Choroid plexus epithelial cell (primary cell): ENCODE measurements around the gene RHOD.

ENCODE experiments used
- DNase-seq: peaks from one replicate; pipeline ENCODE4 v3.0.0-alpha.2; 2010; ENCODE audit warnings: low read depth
- H3K4me3 ChIP-seq: 2 replicates; pipeline ENCODE4 v1.5.1; 2011; ENCODE audit warnings: low read depth, mild to moderate bottlenecking, control low read depth, low read length, moderate library complexity
- TF ChIP-seq, protein P1 (sequence below): conservative IDR thresholded peaks from 2 replicates; pipeline ENCODE4 v1.5.1; 2011; ENCODE audit warnings: low read depth, mild to moderate bottlenecking, control low read depth, inconsistent platforms, low read length, moderate library complexity

RHOD gene

DNA sequence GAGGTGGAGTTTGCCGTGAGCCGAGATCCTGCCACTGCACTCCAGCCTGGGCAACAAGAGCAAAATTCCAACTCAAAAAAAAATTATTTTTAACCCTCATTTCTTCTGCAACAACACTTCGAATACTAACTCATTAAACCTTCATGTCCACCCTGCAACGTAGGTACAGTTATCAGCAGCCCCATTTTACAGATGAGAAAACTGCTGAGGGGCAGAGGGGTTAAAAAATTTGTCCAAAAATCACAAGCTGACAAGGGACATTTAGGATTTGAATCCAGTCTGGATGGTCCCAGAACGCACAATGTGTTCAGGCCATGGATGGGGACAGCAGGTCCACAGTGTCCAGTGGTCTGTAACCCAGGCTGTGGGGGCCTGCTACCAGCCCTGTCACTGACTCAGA is 29.0 kb downstream of the RHOD start:
- H3K4me3 ChIP-seq: no peak overlapping the region
- no peak for DNase-seq

DNA sequence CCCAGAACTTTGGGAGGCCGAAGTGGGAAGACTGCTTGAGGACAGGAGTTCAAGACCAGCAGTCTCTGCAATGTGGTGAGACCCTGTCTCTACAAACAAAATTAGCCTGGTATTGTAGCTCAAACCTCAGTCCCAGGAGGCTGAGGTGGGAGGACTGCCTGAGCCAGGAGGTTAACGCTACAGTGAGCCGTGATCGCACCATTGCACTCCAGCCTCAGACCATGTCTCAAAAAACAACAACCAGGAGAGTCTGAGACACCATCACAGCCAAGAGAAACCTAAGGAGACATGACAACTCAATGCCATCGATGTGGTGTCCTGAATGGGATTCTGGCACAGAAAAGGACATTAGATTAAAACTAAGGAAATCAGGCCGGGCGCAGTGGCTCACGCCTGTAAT is 34.1 kb downstream of the RHOD start:
- TF ChIP-seq, protein P1, sequence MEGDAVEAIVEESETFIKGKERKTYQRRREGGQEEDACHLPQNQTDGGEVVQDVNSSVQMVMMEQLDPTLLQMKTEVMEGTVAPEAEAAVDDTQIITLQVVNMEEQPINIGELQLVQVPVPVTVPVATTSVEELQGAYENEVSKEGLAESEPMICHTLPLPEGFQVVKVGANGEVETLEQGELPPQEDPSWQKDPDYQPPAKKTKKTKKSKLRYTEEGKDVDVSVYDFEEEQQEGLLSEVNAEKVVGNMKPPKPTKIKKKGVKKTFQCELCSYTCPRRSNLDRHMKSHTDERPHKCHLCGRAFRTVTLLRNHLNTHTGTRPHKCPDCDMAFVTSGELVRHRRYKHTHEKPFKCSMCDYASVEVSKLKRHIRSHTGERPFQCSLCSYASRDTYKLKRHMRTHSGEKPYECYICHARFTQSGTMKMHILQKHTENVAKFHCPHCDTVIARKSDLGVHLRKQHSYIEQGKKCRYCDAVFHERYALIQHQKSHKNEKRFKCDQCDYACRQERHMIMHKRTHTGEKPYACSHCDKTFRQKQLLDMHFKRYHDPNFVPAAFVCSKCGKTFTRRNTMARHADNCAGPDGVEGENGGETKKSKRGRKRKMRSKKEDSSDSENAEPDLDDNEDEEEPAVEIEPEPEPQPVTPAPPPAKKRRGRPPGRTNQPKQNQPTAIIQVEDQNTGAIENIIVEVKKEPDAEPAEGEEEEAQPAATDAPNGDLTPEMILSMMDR: no peak
- no peak overlapping the region for H3K4me3 ChIP-seq
- DNase-seq: no peak

More for the DNA sequence above, 29.0 kb downstream of the RHOD start:
- TF ChIP-seq, protein P1: no peak

DNA sequence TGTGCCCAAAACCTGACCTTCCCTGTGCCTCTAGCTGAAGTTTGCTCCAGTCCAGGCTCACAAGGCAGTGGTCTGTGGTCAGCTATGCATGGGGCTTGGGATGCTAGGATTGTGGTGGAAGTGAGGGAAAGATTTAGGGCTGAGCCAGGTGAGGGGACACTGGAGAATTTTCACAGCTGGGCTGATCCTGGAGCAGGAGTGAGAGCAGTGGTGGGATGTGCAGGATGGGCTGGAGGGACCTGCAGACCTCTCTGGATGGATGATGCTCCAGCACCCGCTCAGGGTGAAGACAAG is 38.5 kb downstream of the RHOD start:
- no peak overlapping the region for H3K4me3 ChIP-seq
- no peak for DNase-seq
- TF ChIP-seq, protein P1: no peak

DNA sequence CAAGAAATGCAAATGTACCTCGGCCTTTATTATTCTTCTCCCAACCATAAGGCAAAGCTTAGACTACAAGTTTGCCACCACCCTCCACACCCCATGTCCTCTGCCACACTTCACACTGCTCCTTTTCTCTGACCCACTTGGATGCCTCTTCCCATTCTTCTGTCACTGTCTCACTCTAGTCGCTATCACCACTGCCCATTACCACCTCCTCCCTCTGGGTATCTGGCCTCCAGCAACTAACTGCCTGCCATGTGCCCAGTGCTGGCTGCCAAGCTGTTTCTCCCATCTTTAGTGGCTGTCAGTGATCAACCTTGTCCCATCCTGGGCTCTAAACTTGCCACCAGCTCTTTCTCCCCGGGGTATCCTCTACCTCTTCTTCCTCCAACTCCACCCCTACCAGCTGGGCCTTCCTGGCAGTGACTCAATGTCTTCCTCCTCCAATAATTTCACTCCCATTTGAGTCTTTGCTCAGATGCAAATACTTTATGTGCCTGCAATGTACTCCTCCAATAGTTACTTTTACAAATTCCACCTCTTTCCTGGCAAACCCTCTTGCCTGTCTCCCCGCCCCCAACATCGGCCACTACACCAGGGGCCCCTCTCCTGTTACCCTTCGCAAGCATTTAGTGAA is 42.3 kb downstream of the RHOD start:
- no peak for DNase-seq
- TF ChIP-seq, protein P1: no peak

DNA sequence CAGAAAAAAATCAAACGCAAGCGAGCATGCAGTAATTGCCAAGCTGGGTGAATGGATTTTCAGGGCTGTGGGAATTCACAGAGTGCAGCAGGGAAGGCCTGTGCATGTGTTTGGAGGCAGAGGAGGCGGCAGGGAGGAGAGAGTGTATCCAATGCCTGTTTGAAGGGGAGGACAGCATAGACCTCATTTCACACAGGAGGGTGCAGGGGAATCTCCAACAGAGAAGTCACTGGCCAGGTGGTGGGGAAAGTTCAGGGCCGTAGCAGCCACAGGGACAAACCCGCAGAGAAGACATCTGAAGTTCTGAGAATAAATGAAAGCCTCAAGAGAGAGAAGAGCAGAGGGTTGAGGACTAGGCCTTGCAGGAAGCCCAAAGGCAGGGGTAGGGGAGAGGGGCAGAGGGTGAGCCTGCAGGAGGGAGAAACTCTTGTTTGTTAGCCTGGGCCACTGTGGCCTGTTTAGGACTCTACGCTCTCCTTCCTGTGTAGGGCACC is 43.2 kb downstream of the RHOD start:
- H3K4me3 ChIP-seq: no peak overlapping the region
- no peak for DNase-seq
- TF ChIP-seq, protein P1: no peak

More for the DNA sequence above, 42.3 kb downstream of the RHOD start:
- no peak overlapping the region for H3K4me3 ChIP-seq

DNA sequence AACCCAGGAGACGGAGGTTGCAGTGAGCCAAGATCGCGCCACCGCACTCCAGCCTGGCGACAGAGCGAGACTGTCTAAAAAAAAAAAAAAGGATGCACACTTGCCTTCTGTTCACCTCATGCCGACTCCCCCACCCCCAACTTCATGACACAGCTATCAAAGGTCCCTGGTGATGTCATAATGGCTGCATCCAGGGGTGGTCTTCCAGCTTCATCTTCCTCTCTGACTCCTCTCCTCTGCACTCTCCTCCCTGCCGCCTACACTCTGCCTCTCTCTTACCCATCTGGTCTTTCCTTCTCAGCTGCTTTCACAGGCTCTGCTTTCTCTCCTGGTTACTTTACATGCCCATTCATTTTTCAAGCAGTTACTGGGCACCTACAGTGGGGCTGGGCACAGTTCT is 46.0 kb downstream of the RHOD start:
- no peak for DNase-seq
- TF ChIP-seq, protein P1: no peak

DNA sequence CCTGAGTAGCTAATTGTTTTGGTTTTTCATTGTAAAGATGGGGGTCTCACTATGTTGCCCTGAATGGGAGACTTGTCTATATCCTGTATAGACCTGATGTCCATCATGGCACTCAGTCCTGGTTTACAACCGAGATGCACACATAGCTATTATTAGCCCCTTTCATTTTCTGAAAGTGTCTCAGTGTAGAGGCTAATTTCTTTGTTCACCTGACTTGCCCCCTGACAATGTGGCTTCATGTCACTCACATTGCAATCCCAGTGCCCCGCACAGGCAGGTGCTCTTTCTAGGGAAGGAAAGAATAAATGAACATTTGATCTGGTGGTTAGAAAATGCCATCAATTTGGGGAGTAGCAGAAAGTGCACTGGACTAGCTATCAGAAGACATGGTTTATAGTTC is 49.3 kb downstream of the RHOD start:
- TF ChIP-seq, protein P1: no peak
- no peak overlapping the region for H3K4me3 ChIP-seq
- DNase-seq: no peak

More for the DNA sequence above, 46.0 kb downstream of the RHOD start:
- H3K4me3 ChIP-seq: no peak overlapping the region
